Chondrocyte (in vitro differentiated cells): Measurements from ENCODE around the gene CTNNA2. TPM values are rescaled to one million over a fixed set of nuclear protein-coding genes. Genes with fewer than 3 reads are reported as not detected.

Experiments
- DNase-seq: peaks from one replicate; pipeline ENCODE4 v3.0.0; 2021; ENCODE audit warnings: mixed read lengths, low spot score
- H3K27ac Mint-ChIP-seq: one replicate; pipeline ENCODE4 v1.8.0; 2021; ENCODE audit warnings: mild to moderate bottlenecking, moderate library complexity, mixed read lengths; ENCODE audit not compliant: unreplicated experiment
- H3K27me3 Mint-ChIP-seq: 2 replicates; pipeline ENCODE4 v1.8.0; 2021; ENCODE audit warnings: low read depth, mixed read lengths
- H3K36me3 Mint-ChIP-seq: 2 replicates; pipeline ENCODE4 v1.8.0; 2021; ENCODE audit warnings: low read depth, mixed read lengths
- H3K4me1 Mint-ChIP-seq: 2 replicates; pipeline ENCODE4 v1.8.0; 2021; ENCODE audit warnings: low read depth, mild to moderate bottlenecking, mixed read lengths
- H3K4me3 Mint-ChIP-seq: one replicate; pipeline ENCODE4 v1.8.0; 2021; ENCODE audit warnings: mild to moderate bottlenecking, moderate library complexity, mixed read lengths; ENCODE audit not compliant: unreplicated experiment
- H3K9me3 Mint-ChIP-seq: 2 replicates; pipeline ENCODE4 v1.8.0; 2021; ENCODE audit warnings: low read depth, mixed read lengths
- CTCF ChIP-seq: fragments of 200-600 bp; sonication (generic); IDR thresholded peaks from 2 replicates; pipeline ENCODE4 v1.5.0; 2021; ENCODE audit warnings: antibody characterized with exemption, mild to moderate bottlenecking, moderate library complexity
- total RNA-seq: library from RNA; stranded (reverse); gene quantifications from 3 replicates; pipeline ENCODE4 v1.2.1, GENCODE V29; 2021

Gene CTNNA2
- total RNA-seq, 1 donor from 2014 or later: not detected

- peaks cover 5% of the 10 kb centered on the region for H3K4me1 Mint-ChIP-seq
- no peaks in the 10 kb centered on the region for H3K36me3 Mint-ChIP-seq
- no peak for TF ChIP-seq CTCF
- no peak overlapping the region for H3K4me3 Mint-ChIP-seq
- H3K27ac Mint-ChIP-seq: no peak overlapping the region
- DNase-seq: no peak
- H3K27me3 Mint-ChIP-seq: no peaks in the 10 kb centered on the region
- H3K9me3 Mint-ChIP-seq: peaks cover 3% of the 10 kb centered on the region
These were observed 978.1 kb downstream of the CTNNA2 start for GRCh38 chr2:80490964-80491363.

GRCh38 chr2:80496346-80496745 is 983.5 kb downstream of the CTNNA2 start:
- DNase-seq: no peak
- Mint-ChIP-seq H3K27ac (no peak overlapping the region), H3K9me3 (peaks cover 3% of the 10 kb centered on the region), H3K27me3 (peaks cover 7% of the 10 kb centered on the region), H3K4me3 (no peak overlapping the region), H3K36me3 (no peaks in the 10 kb centered on the region), H3K4me1 (peaks cover 8% of the 10 kb centered on the region)
- no peak for TF ChIP-seq CTCF

GRCh38 chr2:80496775-80497174 is 983.9 kb downstream of the CTNNA2 start:
- H3K36me3 Mint-ChIP-seq: no peaks in the 10 kb centered on the region
- DNase-seq: no peak
- H3K27ac Mint-ChIP-seq: no peak overlapping the region
- H3K4me1 Mint-ChIP-seq: peaks cover 8% of the 10 kb centered on the region
- TF ChIP-seq CTCF: no peak
- H3K27me3 Mint-ChIP-seq: peaks cover 7% of the 10 kb centered on the region
- peaks cover 3% of the 10 kb centered on the region for H3K9me3 Mint-ChIP-seq
- no peak overlapping the region for H3K4me3 Mint-ChIP-seq

GRCh38 chr2:80499095-80499494 is 986.2 kb downstream of the CTNNA2 start:
- Mint-ChIP-seq H3K27me3 (peaks cover 8% of the 10 kb centered on the region), H3K27ac (no peak overlapping the region), H3K4me1 (peaks cover 8% of the 10 kb centered on the region), H3K36me3 (no peaks in the 10 kb centered on the region), H3K9me3 (no peaks in the 10 kb centered on the region), H3K4me3 (no peak overlapping the region)
- no peak for DNase-seq
- TF ChIP-seq CTCF: peak; percentile 72

GRCh38 chr2:80501874-80502624 is 989.2 kb downstream of the CTNNA2 start:
- H3K4me1 Mint-ChIP-seq: no peaks in the 10 kb centered on the region
- no peak overlapping the region for H3K4me3 Mint-ChIP-seq
- peaks cover 16% of the 10 kb centered on the region for H3K27me3 Mint-ChIP-seq
- no peaks in the 10 kb centered on the region for H3K9me3 Mint-ChIP-seq
- DNase-seq: no peak
- H3K36me3 Mint-ChIP-seq: no peaks in the 10 kb centered on the region
- no peak overlapping the region for H3K27ac Mint-ChIP-seq
- TF ChIP-seq CTCF: no peak
